CD4-positive, alpha-beta T cell treated with Interleukin-21 for 1 hour (primary cell): ENCODE data around the gene CDH2.

Source experiments
- DNase-seq: peaks from one replicate; pipeline ENCODE4 v3.0.0-alpha.2; 2020

CDH2 gene

DNA sequence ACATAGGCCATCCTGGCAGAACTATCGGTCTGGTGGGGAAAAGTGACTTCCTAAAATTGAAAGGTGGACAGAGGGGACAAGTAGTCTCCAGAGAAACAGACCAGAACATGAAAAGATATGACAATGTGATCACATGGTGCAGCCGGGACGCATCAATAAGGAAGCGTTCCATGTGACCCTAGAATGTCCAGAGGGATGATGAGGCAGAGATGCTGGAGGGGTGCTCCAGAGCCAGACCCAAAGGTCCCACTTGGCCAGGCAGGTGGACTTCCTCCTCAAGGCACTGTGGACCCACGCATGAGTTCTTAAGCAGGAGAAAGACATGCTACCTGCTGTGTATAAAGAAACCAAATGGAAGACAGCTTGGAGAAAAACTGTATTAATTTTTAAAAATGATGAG lies 50.2 kb downstream of the CDH2 start:
- no peak for DNase-seq

DNA sequence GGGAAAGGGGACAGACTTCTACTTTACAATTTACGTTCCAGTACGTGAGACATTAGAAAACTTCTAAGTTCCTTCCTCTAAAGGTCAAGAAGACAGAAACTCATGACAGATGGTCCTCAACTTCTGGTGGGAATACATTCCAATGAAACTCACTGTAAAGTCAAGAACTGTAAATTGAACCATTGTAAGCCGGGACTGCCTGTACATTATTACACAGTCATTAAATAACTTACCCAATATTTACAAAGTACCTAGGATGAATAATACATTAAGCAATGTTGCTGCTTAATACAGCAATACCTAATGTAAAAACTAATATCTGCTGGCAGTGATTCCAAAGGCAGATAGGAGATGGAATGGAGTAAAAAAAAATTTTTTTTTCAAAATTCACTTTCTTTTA lies 51.9 kb downstream of the CDH2 start:
- DNase-seq, result no peak

DNA sequence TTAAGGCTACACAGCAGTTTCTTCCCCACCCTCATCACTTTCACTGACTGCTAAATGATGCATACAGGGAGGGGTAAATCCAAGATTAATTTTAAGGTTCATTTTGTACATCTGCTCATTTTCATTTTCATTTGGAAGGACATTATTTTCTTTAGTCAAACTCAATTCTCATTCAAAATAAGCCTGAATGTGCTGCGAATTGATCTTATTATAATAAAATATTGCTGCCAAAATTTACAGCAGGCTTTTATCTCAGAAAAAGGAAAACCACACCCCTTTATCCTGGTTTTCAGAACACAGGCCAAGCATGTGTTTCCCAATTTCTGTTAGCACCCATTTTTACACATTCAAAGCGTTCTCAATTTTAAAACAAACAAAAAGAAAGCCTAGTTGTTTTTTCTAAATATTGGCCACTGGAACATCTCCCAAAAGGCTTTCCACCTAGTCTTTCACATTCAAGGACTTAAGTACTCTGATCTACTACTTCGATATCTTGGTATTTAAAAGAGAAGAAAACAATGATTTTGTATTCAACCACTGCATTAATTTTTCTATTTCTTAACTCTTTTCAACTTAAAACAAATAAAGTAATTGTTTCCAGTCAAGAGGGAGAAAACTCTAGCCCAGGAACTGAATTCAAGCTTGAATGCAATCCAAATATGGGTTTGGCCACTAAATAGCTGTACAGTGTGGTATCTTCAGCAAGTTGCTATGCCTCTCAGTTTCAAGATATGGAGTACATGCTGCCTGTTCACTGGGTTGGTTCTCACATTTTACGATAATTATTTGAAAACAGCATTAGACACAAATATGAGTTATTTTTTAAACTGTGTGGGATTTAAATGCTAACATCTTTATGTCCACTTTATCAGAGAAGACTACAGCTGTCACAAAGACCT lies 52.5 kb downstream of the CDH2 start:
- DNase-seq, result no peak

DNA sequence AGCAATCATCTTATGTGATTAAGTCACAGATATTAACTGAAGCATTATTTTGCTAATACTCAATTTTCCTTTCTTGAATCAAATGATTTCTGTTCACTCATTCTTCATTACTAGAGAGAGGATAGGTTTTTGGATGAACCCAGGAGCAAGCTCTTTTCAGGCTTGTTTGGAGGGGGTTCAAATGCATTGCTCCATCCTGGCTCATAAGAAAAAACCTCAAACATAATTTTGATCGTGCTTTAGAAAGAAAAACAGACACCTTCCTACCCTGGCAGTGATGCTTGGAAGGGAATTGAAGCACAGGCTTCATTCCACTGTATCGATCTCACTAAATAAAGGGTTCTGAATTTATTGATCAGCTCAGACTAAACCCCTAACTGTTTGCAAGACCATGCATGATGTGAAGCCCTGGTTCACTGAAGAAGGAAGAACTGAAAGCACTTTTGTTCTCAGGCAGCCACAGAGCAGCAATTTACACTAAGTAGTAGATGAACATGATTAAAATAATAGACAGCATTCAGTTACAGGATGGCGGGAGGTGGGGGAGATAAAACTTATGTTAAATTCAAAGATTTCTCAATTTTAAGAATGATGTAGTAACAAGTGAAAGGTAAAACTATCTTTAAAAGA lies 53.4 kb downstream of the CDH2 start:
- no peak for DNase-seq

DNA sequence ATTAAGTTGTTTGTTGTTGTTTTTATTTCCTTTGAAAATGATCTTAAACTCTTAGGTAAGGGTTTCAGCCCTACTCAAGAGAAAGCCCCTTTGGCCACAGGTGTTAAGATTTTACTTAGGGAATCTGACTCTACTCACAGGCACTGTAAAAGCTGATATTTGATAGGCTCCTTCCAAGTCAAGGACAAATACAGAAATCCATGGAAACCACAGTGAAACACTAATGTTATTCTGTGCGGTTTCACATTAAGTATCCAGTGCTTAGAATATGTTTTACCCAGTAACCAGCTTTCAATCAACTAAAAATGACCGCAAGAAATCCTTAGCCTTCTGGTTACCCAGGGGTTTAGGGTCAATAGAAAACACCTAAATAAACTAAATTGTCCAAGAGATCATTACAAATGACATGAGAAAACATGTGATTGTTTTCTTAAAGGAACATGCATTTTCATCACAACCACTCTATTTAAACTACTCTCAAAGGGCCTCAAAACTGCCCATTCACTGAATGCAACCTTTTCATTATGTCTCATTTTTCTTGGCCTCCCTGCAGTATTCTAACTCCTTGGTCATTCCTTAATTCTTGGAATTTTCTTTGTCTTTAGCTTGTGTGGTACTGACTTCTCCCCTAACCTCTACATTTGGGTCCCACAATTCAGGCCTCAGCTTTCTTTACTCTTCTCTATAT lies 56.0 kb downstream of the CDH2 start:
- DNase-seq, result no peak

DNA sequence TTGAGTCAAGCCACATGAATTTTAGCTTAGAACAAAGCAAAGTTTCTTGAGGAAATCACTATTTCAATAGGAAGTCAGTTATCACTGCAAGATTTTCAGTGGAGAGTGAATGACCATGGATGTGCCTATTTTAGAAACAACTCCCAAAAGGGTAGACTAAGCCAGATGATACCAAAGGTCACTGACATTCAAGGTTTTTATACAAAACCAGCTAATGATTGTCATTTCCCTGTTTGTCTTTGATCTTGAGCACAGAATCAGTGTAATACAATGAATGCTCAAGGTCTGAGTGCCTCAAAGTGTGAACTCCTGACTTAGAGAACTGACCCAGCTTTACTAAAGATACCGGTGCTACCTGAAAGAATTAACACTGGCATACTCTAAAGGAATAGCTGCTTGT lies 60.5 kb downstream of the CDH2 start:
- no peak for DNase-seq

DNA sequence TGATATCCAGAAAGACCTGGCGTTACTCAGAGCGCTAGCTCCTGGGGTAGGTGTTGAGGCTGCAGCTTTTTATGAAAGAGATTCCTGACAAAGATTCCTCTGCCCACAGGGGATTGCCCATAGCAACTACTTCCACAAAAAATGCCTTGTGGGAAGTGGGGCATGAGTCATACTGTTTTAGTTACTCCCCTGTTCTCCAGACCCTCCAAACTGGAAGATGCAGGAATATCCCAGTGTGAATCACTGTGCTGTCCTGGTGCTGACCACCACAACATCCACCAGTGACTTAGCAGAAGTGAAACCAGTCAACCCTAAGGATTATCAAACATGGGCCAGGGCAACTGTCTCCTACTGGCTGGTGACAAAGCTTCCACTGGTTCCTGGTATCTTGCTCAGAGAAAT lies 61.8 kb downstream of the CDH2 start:
- DNase-seq, result no peak

DNA sequence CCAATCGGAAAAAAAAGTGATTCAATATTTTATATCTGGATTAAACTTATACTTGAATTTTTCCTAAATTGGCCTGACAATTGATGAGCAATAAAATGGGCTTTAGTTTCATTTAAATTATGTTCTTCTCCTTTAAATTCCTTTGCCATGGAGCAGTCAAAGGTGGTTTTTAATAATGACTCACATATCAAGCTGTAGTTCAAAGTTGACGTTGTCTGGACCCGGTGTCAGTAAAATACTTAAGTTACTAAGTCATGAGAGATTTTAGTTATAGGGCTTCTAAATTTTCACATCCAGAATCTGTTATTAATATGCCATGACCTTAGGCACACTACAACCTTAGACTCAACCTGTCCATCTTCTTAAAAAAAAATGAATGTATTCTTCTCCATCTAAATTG lies 62.5 kb downstream of the CDH2 start:
- DNase-seq, result no peak

DNA sequence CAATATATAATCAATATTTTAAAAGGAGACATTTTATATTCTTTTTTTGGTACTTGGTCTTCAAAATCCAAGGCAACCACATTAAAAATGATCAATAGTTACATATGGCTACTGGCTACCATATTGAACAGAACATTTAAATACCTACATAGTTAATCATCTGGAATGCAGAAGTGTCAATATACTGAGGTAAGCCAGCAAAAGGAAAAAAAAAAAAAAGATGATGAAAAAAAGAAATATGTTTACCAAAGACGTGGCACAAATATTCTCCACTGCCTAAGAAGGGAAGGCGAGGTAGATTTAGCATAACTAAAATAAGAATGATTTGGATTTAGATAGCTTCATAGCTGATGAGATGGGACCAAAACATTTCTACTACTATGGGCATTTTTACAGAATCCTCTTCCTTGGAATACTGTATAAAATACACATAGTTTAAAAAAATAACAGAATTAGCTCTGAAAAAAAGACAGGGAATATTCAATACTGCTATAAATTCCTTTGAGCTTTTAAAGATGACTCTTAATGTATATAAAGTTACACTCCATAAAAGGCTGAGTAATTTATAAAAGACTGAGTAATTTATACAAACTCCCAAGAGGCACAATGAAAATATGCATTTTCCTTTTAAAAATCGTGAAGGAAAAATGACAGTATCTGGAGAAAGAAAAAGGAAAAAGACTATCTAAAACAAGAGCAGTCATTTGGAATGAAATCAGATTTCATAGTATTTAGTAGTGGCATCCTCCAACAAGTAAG lies 63.5 kb downstream of the CDH2 start:
- no peak for DNase-seq

DNA sequence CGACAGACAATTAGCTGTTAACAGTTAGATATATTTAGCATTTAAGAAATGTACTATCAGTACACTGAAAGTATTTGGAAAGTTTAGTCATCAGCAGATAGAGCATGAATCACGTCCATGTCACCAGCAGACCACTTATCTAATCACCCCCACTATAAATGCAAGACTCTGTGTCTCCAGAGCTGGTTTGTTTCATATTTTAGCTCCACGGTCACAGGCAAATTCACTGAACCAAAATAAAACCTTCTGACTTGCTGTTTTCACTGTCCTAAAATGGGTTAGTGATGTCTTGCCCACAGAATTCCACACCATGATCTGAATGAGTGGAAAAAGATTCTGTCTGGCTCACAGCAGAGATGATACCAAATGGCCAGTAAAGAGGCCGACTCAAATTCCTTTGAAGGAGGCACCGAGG lies 64.9 kb downstream of the CDH2 start:
- no peak for DNase-seq

DNA sequence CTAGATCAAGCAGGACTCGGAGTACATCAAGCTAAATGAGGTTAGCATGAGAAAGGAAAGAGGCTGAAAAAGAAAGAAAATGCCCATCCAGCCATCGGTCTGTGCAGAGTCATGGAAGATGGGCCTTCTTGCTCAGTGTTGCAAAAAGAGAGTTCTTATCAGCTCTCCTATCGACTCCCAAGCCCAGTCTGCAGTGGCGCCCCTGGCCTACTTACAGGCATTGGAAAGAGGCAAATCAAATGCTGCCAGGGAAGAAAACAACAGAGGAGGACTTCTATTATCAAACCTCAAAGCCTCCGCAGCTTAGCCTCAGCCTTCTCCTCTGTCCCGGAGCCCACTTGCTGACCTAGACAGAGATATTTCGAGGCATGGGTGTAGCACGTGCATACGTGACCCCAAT lies 66.0 kb downstream of the CDH2 start:
- no peak for DNase-seq

DNA sequence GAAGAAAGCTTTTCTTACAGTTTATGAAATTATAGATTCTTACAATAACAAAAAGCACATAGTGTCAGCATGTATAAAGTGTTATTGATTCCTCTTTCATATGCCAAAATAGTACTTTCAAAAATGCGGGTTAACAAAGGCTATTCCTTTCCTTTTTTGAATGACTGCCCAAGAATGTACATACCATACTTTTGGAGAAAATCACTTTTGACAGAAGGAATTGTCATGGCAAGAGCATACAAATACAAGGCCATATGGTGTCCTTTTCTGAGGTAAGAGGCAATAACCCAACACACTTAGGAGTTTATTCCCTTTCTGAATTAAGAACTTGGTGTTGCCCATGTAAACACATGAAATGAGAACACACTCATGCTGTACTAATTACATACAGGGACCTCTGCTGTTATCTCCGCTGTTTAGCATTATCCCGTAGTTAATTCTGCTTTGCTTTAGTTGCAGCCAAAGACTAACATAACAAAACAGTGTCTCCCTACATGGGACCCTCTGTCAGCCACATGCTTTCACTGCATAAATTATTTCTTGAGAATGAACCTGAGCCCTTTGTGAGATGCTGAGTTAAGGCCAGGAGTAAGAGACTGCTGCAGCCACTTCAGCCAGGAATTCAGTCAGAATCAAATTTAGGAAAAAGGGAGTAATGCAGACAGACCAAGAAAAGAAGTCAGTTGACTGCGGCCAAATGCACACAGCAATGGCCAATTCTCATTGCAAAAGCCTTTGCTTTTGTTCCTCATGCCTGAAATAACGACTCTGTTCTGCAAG lies 67.0 kb downstream of the CDH2 start:
- DNase-seq, result no peak

DNA sequence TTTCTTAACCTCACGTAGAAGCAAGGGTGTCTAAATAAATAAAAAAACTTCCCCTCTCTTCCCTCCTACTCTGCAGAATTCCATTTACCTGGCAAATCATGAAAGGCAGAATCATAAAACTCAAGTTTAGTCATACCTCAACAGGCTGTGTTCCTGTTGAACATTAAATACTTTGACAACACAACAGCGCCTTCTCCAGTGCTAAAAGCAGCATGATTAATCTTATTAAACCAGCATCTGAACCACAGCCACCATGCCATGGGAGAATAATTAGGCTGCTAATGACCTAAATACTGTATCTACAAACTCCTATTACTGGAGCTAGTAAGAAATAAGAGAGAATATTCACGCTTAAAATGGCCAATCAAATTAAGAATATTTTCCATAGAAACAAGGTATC lies 68.1 kb downstream of the CDH2 start:
- no peak for DNase-seq

DNA sequence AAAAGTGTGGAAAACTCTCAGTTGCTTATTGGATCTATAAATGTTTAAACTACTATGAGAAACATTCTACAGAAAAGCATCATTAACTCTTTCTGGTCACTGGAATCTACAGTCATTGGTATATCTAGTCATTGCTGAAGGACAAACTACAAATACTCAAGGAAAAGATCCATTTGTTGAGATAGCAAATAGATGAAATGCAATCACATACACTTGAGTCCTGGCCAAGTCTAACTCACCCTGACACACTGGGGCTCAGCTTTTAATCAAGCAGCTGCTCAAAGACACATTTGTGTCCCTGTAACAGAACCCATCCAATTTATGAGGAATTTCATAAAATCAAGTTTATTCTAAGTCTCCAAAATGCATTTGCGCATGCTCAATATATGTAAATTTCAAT lies 68.7 kb downstream of the CDH2 start:
- DNase-seq, result no peak

DNA sequence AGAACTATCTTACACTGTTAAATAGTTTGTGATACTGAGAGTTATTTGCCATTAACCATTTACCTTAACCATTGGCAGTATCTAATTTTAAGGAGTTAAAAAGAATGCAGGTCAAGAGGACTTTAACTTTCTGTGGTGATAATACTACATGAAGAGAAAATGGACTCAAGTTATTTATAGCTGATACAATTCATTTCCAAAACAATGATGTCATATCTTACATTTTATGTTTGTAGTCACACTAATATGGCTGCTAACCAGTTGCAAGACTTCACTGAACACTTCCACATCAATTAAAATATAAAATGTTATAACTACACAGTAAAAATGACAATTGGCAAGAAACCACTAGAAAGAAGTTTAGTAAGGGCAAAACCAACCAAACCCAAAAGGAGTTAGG lies 77.7 kb downstream of the CDH2 start:
- DNase-seq, result no peak

DNA sequence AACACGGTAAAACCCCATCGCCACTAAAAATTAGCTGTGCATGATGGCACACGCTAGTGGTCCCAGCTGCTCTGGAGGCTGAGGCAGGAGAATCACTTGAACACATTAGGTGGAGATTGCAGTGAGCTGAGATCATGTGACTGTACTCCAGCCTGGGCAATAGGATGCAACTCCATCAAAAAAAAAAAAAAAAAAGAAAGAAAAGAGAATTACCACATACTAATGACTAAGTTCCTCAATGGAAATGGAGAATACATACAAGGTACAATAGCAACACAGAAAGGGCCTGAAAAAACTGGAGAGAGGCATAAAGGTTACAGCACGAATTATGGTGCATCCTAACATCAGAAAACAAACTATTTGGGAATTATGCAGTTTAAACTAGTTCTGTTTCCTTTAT lies 81.3 kb downstream of the CDH2 start:
- DNase-seq, result no peak

DNA sequence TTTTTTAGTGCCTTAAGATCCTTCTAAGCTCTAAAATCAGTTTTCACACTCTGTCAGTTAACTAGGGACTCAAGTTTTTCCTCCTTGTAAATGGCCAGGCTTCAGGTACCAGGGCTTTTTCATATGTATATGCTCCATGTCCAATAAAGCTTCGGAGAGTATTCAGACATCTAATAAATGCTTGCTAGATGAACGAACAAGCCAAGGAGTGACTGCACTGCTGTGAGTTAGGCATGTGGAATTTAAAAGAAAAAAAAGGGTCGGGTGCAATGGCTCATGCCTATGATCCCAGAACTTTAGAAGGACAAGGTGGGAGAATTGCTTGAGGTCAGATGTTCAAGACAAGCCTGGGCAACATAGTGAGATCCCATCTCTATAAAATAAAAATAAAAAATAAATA lies 81.9 kb downstream of the CDH2 start:
- no peak for DNase-seq

DNA sequence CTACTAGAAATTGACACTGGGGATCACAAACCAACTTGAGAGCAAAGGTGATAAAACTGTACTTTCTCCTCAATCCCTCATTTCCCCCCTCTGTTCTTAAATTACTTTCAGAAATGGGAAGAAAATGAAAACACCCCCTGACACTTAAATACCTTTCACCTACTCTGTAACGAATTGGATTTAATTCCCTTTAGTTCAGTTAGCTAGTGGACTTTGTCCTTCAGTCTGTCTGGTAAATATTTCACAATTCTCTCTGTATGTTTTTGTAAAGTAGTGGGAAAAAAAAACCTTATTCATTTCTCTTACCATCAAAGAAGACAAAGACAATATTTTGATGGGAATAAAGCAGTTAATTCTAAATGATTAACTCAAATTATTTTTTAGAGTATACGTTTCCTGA lies 85.7 kb downstream of the CDH2 start:
- no peak for DNase-seq

DNA sequence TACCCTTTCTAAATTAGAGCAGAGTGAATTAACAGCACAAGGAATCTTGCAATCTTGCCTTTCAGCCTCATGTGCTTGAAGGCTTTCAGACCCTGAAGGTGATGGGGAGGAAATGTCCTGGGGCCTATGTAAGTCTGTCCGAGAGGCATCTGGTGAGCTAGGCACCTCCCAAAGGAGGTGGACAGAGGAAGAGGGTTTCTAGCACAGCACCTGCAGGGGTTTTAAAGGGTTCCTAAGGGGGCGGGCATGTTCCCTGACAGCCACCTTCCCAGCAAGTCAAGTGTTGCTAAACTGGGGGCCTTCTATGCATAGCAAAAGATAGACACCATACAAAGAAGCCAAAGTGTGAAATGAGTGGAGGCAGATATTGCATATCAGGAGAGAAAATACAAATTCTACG lies 88.5 kb downstream of the CDH2 start:
- no peak for DNase-seq

DNA sequence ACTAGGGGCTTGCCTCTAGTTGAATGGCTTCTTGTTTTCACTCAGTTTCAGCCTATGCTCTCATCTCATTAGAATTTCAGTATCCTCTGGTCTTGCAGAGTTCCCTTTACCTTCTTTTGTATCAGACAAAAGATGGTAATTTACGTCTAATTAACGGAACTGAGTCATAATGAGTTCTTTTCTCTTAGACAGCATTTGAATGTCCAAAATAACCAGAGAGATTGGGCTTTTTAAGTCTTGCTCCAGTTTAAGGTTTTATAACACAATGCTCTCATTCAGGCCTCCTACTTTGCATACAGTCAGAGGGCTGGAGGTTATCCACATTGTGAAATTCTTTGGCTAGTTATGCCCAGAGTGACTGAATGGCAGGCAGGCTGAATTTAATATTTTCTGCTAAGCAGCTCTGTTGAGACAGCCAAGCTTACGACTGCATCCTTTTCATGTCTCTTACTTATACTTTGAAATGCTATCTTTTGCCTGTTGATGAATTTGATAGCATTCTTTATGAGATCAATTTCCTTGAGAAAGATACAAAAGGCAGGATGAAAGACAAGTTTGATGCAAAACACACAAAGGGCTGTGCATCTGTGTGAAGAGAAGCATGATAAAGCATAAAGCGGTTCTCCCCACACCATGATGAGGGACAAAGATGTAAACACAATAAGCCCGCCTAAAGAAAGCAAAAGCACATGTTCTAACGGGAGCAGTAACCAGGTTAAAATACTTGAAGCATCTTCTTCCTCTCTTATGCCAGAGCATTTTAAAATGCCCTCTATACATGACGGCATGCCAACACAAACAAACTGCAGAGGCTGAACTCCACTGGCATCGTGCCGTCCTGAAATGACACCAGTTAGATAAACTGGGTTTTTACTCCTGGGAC lies 90.0 kb downstream of the CDH2 start:
- DNase-seq, result no peak

DNA sequence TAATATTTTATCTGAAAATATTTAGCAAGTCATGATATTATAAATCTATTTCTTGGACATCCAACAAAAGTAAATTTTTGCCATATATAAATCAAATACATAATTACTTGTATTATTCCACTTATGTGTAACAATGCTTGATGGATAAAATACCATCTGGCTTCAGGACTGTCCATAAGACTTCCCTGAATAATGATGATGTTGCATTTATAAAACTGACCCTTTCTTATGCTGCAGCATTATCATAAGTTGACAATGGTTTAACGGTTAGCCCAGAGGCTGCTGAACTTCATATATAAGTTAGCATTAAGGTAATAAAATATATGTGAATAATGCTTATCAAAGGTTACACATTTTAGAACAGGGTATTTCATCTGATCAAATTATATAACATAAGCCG lies 95.4 kb downstream of the CDH2 start:
- no peak for DNase-seq
